PC-9 (cell line): ENCODE measurements around the gene LCE6A.

Experiments used
- EZH2 ChIP-seq: fragments of 200-600 bp; sonication (generic); IDR thresholded peaks from 2 replicates; pipeline ENCODE4 v1.8.0; 2017; ENCODE audit warnings: antibody characterized with exemption, low read depth
- TF ChIP-seq, protein P1 (sequence below): fragments of 200-600 bp; sonication (generic); conservative IDR thresholded peaks from 2 replicates; pipeline ENCODE4 v1.6.1; 2017; ENCODE audit warnings: mixed run types, antibody characterized with exemption, mild to moderate bottlenecking, moderate library complexity

DNA sequence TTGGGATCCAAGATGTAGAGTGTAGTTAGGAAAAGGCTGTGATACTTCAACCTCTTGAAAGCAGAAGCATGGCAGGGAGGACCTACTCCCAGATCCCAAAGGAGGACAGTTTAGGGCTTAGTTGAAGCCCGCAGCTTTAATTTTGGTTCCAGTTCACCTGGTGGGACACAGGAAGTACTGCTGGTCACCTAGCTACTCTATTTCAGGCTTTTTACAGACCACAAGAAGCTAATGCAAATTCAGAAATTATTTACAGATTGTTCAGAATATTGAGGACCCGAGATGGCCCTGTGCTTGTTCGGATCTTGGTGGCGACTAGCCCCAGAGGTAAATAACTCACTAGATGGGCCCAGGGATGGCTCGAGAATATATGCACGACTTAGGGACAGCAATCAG is 29.1 kb downstream of the LCE6A start:
- TF ChIP-seq, protein P1, sequence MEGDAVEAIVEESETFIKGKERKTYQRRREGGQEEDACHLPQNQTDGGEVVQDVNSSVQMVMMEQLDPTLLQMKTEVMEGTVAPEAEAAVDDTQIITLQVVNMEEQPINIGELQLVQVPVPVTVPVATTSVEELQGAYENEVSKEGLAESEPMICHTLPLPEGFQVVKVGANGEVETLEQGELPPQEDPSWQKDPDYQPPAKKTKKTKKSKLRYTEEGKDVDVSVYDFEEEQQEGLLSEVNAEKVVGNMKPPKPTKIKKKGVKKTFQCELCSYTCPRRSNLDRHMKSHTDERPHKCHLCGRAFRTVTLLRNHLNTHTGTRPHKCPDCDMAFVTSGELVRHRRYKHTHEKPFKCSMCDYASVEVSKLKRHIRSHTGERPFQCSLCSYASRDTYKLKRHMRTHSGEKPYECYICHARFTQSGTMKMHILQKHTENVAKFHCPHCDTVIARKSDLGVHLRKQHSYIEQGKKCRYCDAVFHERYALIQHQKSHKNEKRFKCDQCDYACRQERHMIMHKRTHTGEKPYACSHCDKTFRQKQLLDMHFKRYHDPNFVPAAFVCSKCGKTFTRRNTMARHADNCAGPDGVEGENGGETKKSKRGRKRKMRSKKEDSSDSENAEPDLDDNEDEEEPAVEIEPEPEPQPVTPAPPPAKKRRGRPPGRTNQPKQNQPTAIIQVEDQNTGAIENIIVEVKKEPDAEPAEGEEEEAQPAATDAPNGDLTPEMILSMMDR: no peak
- TF ChIP-seq EZH2: no peak
